NCI-H2029 (cell line): Measurements from ENCODE around the gene ADCYAP1.

Experiments
- DNase-seq: peaks from one replicate; lab custom pipeline; 2025; lab: John Stamatoyannopoulos, UW

The ADCYAP1 gene

DNA sequence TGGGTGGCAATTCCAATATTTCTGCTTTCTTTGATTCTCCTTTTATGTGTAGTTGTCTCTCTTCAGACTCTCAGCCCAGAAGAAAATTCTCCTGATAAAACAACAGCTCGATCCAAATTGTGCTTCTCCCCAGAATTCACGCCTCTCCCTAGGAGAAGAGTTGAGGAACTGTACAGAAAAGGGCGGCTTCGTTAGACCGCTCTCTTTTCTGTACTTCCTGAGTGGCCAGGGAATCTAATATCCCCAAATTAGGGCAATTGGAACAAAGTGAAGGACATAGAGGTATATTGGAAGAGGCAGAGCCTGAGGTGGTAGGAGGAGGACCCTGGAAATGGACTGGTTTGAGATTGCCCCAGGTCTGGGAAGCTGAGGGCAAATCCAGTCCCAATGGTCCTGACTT lies 5.6 kb downstream of the ADCYAP1 start:
- DNase-seq, result no peak

DNA sequence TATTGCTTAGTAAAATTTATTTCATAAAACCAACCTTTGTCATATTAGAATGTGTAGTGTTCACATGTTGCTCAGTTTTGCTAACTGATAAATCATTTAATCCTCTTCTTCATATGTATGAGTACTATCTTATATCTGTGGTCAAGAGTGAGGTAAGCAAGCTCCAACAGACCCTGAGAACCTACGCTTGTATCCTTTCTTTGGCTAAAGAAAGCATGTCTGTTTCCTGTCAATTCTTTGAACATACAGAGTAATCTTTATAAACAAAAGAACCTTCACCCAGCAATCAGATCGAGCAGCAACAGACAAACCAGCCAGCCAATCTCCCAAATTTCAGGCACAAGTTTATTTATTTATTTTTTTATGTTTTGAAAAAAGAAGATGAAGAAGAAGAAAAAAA lies 6.4 kb downstream of the ADCYAP1 start:
- DNase-seq, result no peak

GRCh38 chr18:911486-911885 lies 6.8 kb downstream of the ADCYAP1 start:
- no peak for DNase-seq

GRCh38 chr18:916562-916961 lies 11.9 kb downstream of the ADCYAP1 start:
- peak; percentile 32 for DNase-seq

- DNase-seq, result no peak
These were observed 14.4 kb downstream of the ADCYAP1 start for GRCh38 chr18:919078-919477.

- peak; percentile 79 for DNase-seq
These were observed 18.6 kb downstream of the ADCYAP1 start for GRCh38 chr18:923144-923866.

DNA sequence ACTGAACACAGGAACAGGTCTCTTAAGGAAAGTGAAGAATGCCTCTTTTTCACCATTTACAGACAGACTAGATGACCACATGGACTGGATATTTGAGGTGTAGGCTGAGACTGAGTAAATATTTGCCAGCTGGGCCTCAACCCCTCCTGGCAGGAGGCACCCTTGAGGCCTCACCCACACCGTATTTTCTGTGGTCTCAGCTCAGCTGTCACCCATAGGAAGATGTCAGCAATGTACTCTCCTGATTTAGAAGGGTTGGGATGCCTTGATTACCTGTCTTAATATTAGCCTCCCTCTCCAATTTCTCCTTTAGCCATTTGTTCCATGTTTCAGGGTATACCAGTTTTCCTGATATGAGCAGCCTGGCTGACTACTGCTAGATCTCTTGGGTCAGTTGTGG lies 20.3 kb downstream of the ADCYAP1 start:
- DNase-seq, result no peak

GRCh38 chr18:926946-927345 lies 22.3 kb downstream of the ADCYAP1 start:
- DNase-seq, result no peak

GRCh38 chr18:933082-933481 lies 28.4 kb downstream of the ADCYAP1 start:
- no peak for DNase-seq

GRCh38 chr18:934518-935133 lies 30.0 kb downstream of the ADCYAP1 start:
- DNase-seq, result peak; percentile 28

GRCh38 chr18:936941-937340 lies 32.3 kb downstream of the ADCYAP1 start:
- DNase-seq, result no peak

DNA sequence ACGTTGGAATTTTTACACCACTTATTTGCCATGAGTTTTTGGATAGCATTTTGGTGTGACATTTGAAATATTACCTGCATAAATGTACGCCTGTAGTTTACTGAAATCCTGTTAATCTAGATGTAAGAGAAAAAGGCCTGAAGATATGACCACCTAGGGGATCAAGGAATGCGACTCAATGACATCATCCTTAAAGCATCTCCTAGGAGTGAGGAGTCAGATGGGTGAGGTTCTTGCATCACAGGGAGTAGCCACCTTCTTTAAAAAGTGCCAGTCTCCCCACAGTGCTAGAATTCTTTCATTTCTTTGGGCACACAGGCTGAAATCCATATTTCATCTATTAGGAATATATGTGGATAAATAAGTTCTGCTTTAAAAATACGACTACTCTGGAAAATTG lies 34.5 kb downstream of the ADCYAP1 start:
- no peak for DNase-seq

- DNase-seq, result no peak
These were observed 35.3 kb downstream of the ADCYAP1 start for GRCh38 chr18:939958-940357.

DNA sequence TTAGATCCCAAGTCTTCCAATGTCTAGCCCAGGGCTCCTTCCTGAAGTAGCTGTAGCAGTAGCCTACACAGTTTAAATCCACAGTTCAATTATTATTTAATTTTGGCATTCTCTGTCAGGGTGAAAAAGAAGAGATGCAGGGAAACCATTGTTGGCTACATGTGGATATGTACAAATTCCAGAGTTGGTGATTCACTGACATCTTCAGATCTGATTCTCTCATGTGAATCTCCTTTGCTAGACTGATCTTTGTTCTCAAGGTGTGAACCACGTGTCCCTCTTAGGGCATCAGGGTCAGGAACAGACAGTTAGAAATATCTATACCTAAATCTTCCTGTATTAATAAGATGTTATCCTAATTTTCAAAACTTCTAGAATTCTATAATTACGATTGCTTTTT lies 36.7 kb downstream of the ADCYAP1 start:
- DNase-seq, result no peak

- DNase-seq, result no peak
These were observed 39.8 kb downstream of the ADCYAP1 start for GRCh38 chr18:944440-944839.

DNA sequence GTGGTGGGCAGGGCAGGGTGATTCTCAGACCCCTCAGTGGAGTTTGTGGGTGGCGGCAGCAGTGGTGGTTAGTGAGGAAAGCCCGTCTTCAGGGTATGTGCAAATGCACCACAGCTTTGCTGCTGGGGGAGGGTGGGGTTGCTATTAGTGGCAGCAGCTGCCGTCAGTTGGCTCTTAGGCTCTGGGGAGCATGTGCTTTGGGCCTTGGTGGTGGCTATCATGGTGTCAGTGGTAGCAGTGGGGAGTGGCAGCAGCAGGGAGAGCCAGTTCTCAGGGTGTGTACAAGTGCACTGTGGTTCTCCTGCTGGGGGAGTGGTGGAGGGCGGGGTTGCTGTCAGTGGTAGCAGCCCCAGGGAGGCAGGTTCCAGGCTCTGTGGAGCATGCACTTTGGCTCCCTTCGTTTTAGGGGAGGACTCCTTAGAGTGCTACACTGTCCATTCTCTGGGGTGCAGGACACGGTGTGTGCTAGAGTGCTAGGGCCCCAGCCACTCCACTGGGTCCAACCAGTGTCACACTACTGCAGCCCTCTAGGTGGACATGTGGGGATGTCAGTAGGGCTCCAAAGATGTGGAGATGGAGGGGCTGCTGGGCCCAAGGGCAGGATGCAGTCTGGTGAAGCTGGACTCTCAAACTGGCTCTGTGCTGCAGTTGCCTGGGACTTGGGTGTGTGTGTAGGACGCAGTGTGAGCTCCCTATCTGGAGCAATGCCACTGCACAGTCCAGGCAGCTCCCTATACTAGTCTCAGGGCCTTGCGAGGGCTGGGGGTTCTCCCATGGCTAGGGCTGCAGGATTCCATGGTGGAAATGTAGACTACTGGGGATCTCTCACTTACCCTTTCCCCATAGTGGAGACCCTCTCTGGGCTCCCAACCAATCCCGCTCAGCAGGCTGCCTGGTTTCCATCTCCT lies 45.3 kb downstream of the ADCYAP1 start:
- DNase-seq, result no peak

DNA sequence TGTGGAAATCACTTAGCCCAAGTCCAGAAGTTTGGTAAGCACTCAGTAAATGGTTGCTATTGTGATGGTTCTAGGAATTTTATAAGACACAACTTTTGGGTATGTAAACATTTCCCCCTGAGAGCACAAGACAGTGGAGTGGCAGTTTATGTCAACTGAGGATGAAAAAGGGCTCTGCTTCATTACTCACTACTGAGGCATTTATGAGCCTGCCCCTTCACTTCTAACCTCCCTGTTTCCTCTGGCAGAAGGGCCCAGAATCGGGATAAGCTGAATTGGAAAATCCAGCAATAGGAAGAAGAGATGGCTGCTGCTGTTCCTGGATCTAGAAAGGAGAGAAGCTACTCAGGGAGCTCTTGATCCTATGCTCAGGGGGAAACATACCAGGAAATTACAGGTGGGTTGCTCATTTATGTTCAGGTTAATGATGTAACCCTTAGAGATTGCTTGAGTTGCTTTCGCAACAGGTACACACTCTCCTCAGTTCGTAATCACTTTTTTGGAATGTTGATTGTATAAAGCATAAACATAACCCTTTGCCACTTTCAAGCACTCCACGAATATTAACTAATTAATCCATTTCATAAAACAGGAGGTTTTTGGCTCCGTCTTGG lies 46.3 kb downstream of the ADCYAP1 start:
- no peak for DNase-seq

DNA sequence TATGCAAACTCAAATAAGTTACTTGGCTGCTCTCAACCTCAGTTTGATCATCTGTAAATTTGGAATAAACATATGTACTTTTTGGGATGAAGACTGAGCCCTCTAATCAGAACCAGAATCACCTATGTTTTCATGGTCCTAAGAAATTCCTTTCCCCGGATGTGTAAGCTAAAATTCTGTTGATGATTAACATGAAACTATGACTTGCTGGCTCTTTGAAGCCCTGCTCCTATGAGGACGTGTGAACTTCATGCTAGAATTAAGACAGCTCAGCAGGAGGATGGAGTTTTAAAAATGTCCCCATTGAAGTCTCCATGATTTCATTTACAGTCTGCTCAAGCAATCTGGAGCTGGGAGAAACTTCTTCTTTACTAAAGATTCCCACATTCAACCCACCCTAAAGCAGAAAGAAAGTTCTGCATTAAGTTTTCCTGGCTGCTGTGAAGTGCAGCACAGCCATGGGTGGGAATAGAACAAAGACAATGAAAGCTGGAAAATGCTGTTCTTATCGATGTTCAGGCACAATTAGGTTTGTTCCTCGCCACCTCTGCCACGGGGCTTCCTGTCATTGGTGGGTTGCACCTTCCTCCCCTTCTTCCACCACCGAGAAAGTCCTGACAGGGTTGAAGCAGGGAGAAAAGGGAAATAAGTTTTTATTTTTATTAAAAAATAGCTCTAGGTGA lies 50.9 kb downstream of the ADCYAP1 start:
- DNase-seq, result no peak

- DNase-seq, result peak; percentile 9
These were observed 53.2 kb downstream of the ADCYAP1 start for GRCh38 chr18:957829-958228.

- no peak for DNase-seq
These were observed 55.2 kb downstream of the ADCYAP1 start for GRCh38 chr18:959854-960253.
